GM19455 (cell line): ENCODE data around the gene SLC8A1.

Source experiments
- ATAC-seq: cut with Tn5 transposase; IDR thresholded peaks from one replicate; pipeline ENCODE4 v1.9.1; 2021; ENCODE audit not compliant: unreplicated experiment

SLC8A1 gene

GRCh38 chr2:40165509-40165844 lies 286.4 kb downstream of the SLC8A1 start:
- ATAC-seq = no peak

DNA sequence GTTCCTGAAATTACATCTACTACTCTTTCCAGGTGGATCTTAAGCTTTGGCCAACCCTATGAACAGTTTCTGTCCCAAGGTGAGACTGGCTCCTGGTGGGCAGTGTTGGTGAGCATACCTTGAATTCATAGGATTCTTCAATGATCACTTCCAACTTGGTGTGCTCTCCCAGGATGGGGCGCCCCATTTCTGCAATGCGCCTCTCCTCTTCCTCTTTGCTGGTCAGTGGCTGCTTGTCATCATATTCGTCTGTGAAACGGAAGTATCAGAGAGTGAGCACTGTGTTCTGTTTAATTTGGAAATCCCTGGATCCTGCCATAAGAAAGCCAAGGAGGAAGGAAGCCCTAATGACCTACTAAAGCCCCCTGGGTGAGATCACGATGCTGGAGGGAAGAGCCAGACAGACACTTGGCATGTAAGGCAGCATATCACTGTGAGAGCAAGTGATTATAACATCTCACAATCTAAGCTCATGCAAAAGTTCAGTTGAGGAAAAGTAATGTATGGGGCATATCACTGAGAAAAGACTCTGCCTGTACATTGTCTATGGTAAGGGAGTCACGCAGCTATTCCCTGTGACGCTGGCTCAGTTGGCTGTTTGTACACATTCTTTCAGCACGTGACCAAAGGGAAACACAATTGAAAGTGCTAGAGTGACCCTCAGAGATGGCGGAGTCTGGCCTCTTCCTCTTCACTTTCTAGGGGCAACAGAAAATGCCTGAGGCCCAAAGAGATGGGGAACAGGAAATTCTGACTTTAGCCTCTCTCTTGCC lies 287.0 kb downstream of the SLC8A1 start:
- no peak for ATAC-seq

GRCh38 chr2:40161986-40162385 lies 289.9 kb downstream of the SLC8A1 start:
- ATAC-seq = no peak

DNA sequence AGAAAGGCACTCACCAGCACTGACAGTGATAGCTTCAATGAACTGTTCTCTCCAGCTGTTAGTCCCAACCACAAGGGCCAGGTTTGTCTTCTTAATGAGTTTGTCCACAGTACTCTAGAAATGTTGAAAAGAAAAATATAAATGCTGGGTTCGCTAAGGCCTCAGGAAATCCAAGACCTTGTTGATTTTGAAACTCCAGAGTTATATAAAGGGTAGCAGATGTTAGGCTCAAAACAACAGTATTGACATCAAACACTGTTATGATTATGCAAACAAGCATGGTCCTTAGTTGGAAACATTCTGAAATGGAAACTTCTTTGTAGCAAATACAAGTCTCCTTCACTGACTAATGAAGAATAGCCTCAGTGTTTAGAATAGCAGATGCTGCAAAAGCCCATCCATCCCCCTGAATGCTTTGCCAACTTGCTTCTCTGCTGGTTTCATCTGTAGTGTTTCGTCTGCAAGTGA lies 291.1 kb downstream of the SLC8A1 start:
- no peak for ATAC-seq

- ATAC-seq = no peak
Measured at GRCh38 chr2:40159333-40159732, 292.6 kb downstream of the SLC8A1 start.

DNA sequence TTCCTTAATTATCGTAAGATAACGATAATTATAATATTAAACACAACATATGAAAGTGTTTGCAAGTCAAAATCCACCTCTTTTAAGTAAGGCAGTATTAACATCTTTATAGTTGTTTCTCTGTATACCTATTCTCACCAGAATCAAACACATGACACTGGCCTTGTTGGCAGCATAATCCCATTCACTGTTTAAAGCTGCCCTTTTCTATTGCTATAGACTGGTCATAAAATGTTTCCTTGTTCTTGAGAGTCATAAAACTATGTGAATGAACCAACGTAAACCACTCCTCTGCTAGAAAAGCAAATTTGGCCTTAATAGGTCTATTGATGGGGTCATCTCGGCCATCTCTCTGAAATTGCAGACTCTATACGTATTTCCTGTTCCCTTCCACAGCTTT lies 293.1 kb downstream of the SLC8A1 start:
- no peak for ATAC-seq

GRCh38 chr2:40155728-40156127 lies 296.2 kb downstream of the SLC8A1 start:
- ATAC-seq = no peak

DNA sequence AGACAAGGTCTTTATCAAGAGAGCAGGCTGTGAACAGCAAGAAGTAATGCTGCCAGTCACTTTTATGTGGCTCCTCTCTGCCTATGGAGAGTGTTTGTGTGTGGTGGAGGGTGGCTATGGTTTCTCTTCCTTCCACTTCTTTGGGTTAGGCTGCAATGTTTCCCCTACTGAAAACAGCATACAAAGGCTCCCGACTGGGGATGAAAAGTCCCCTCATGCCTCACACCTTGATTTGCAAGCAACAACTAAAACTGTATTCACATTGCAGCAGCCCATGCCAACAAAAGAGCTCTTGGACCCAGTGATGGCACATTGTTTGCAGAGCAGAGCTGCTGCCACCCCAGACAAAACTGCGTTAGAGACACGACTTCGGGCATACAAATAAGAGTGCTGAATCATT lies 301.6 kb downstream of the SLC8A1 start:
- ATAC-seq = no peak

- no peak for ATAC-seq
Measured at GRCh38 chr2:40148334-40148733, 303.6 kb downstream of the SLC8A1 start.

- no peak for ATAC-seq
Measured at GRCh38 chr2:40147360-40147759, 304.5 kb downstream of the SLC8A1 start.

DNA sequence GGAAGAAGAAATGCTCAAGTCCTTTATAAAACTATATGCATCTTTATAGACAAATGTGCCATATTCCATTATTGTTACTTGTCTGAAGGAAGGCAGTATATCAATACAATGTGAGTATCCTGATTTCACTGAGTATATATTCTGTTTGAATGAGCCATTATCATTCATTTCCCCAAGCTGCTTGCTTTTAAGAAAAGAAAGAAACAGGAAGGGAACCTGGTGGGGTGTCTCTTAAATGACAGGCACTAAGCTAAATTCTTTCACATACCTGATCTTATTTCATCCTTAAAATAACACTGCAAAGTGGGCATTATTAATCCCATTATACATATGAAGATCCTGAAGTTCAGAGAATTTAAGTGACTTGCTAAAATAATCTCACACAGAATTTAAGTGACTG lies 307.9 kb downstream of the SLC8A1 start:
- ATAC-seq = no peak

DNA sequence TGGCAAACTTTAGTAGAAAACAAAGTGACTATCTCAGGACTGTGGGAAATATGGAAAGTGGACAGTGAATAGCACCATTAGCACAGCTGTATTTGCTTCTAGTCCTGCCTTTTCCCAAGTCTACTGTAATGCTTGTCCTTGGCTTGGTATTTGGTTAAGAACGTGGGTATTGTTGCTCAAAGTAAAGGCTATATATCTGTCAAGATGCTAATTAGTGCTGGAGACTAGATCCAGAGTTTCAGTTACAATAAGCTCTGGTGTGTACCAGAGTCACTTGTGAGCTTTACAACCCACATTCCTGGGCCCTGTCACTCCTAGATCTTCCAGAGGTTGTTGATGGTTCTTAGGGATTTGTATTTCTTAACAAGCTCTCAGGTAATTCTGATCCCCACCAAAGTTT lies 313.6 kb downstream of the SLC8A1 start:
- ATAC-seq = no peak

- no peak for ATAC-seq
Measured at GRCh38 chr2:40131081-40131704, 320.7 kb downstream of the SLC8A1 start.

DNA sequence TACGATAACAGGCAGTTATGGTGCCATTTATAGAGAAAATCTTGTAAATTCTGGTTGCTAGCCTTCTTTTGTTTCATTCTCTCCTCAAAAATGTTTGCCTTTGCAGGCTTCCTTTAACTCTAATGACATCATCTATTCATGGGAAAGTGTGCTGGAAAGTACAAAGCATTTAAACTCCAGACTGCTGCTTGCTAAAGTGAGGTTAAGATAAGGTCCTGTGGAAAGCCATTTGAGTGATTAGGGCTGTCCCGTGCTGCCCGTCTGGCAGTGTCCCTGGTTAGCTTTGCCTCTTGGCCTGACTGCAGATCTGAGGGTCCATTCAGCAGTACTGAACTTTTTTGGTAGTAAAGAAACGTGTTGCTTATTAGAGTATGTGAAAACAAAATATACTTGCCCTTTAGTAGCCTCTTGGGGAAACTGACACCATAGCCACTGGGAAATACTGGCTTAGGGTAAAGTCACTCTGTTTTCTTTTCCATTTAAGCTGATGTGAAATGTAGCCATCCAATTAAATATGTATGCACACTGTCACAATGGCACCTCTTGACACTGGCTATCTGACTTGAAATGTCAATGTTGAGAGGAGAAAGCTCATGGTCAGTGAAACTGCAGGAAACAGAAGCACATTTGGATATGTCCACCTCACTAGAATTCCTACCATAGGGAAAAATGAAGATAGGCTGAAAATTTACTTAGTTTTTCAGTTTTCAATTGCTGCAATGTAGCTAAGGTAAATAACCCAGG lies 321.5 kb downstream of the SLC8A1 start:
- ATAC-seq = no peak

DNA sequence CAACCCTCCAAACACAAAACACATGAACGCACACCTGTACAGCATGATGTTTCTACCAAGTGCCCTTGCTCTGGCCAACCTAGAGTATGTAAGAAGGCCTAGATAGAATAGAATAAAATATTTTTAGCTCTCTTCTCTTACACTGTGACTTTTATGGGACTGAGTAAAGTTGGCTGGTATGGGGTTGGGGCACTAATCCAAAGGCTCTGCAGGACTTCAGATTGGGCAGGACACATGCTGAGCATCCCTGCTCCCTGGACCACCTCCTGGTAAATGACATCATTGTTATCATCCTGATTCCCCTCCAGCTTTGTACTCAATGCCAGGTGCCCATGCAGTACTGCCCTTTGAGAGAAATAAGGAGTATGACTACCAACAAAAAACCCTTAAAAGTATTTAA lies 322.2 kb downstream of the SLC8A1 start:
- no peak for ATAC-seq

DNA sequence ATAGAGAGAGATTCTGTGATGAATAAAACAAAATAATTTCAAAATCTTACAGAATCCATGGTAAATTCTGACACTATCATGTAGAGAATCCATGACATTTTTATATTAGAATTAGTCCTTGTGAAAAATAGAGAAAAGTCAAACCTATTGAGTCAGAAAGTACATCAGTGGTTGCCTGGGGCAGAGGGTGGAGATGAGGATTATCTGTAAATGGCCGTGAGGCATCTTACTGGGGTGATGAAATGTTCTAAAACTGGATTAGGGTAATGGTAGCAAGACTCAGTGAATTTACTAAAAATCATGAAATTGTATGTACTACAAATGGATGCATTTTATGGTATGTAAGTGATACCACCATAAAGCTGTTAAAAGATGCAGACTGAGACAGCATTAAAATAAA lies 323.1 kb downstream of the SLC8A1 start:
- no peak for ATAC-seq

DNA sequence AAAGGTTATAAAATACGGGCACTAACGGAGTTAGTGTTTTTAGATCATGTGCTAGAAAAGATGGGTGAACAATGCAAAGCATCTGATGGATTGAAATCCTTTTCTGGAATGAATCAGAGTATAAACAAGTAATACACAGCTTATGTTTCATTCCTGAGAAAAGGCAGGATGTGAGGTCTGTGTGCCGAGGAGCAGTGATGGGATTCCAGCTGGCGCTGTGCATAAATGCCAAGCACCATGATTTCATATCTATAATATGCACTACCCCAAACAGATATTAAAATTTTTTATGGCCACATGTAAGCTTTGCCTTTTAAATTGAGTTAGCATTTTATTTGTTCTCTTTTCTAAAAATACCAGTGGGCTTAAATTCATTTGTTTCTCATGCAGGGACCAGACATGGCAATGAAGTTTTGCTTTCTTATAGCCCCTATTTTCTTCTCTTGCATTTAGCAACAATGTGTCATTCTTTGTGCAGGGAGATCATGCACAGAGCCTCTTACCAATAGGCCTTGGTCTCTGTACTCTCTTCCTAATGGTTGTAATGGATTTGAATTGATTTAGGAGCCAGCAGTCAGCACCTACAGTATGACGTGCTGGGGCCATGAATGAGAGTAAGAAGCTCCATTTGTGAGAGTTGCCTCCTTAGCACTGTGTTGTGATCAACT lies 323.9 kb downstream of the SLC8A1 start:
- ATAC-seq = no peak

GRCh38 chr2:40127146-40127545 lies 324.7 kb downstream of the SLC8A1 start:
- no peak for ATAC-seq

GRCh38 chr2:40126006-40126405 lies 325.9 kb downstream of the SLC8A1 start:
- ATAC-seq = no peak

DNA sequence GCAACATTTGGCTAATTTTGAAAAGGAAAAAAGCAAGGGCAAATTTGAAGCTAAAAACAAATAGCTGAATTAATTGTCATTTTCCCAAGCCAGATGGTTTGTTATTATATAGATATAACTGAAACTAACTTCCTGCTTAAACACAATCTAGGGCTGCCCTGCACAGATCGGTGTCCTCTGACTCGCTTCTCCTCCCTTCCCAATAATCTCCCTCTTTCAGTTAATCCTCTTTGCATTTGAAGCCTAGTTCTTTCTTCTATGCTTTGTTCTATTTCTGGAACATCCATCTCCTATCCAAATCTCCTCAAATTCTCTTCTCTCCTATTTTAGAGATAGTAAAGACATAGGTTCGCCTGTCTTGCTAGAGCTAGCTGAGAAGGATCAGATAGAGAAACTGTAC lies 328.1 kb downstream of the SLC8A1 start:
- no peak for ATAC-seq

DNA sequence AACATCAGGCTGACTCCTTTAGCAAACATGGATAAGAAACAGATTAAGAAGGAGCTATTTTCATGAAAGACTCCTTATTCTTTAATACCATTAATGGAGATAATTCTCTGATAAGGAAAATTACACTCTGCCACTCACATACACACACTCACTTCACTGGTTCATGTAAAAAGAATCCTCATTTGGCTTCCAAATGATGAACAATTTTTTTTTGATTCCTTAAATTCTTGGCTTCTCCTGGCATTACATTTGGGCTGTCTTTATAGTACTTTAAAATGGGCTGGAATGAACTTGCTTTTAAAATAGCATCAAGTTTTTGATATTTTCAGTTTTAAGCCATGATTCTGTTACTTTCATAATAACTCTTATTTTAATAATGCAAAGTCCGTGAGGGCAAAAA lies 328.6 kb downstream of the SLC8A1 start:
- no peak for ATAC-seq

- no peak for ATAC-seq
Measured at GRCh38 chr2:40120957-40121356, 330.9 kb downstream of the SLC8A1 start.
